ENCODE data around the gene SNX15. TPM values are rescaled to one million over a fixed set of nuclear protein-coding genes. Genes with fewer than 3 reads are reported as not detected.
A peak's percentile ranks its signal among the peaks of the same experiment; 100 is the strongest.

Gene SNX15
- total RNA-seq, 1 donor from 2014 or later = 15.5 TPM

DNA sequence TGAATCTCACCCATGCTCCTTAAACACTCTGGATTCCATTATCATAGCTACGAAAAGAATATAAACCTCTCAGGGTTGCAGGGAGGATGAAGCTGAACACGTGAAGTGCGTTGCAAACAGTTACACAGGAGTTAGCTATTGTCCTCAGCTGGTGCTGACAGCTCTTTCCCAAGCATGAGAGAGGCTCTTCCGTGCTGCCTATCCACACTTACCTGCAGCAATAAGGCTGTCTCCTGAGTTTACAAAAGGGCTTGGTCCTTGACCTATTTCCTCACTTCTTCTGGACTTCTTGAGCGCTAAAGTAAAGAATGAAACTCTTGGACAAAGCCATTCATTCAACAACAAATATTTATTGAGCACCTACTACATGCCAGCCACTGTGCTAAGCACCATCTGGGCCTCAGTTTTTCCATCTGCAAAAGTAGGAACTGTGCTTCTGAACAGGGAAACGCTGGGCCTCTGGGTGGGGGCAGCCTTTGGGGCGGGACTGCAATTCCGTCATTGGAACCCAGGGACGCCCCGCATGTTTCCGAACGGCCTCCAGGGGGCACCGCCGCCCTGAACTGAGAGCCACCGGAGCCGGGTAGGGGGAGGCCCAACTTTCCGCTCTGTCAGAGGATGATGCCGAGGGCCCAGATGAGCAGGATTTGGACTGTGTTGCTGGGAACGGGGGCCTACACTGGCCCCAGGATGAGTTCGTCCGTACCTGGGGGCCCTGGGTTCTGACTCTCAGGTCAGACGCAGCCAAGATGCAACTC is 13.9 kb upstream of the SNX15 start:
- no peak for FAIRE-seq

DNA sequence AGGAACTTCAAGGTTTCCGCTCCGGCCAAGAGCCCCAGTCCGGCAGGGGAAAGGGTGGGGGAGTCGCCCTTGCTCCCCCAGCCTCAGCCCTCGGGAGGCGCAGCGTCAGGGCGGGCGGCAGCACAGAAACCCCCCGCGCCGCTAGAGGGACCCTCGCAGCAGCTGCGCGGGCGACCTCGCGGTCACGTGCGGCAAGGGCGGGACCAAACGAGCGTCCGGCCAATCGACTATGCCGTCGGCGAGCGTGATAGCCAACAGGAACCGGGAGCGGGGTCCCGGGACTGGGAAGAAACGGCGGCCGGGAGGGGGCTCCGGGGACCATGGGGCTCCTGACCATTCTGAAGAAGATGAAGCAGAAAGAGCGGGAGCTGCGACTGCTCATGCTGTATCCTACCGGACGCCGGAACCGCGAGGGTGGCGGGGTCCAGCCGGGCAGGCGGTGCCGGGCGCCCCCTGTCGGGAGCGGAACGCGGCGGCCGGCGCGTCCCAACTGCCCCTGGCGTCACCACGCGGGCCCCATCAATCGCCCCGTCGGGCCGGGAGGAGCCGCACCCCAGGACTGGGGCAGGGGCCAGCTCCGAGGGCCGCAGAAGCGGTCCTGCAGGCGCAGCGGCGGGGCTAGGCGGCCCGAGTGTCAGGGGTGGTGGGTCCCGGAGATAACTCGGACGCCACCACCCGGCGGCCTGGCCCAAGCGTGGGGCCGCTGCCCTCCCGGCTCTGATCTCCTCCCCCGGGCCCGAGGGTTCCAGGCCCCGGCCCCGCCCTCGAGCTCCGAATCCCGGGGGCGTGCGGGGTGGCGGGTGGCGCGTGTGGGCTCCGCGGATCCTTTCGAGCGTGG is 13.1 kb upstream of the SNX15 start, which contains the start of gene ARL2:
ARL2 (plus strand) TSS at position 273 of the 838 bp plus-strand sequence; CDS start at position 321, 48 bp downstream.
- peak; percentile 80 for TF ChIP-seq CTCF (IDR thresholded peaks at IDR 0.05; ENCODE audit: insufficient read depth, low read length, severe bottlenecking)
- Histone ChIP-seq H3K27me3 (ENCODE audit: control insufficient read depth, insufficient read depth, low read length) (no peaks in the 10 kb centered on the region), H3K4me3 (ENCODE audit: low read depth, low read length) (peak within 1 kb of the TSS; percentile 57), H3K36me3 (ENCODE audit: control insufficient read depth, insufficient read depth, low read length) (no peaks in the 10 kb centered on the region)
- no peak for FAIRE-seq
- peak; percentile 66 for DNase-seq (ENCODE audit: low read depth)

More for the DNA sequence above, 13.9 kb upstream of the SNX15 start:
- peak overlapping the region; percentile 57 for H3K4me3 ChIP-seq (ENCODE audit: low read depth, low read length)
- peak; percentile 82 for TF ChIP-seq CTCF (IDR thresholded peaks at IDR 0.05; ENCODE audit: insufficient read depth, low read length, severe bottlenecking)
- no peaks in the 10 kb centered on the region for H3K36me3 ChIP-seq (ENCODE audit: control insufficient read depth, insufficient read depth, low read length)
- H3K27me3 ChIP-seq (ENCODE audit: control insufficient read depth, insufficient read depth, low read length) = no peaks in the 10 kb centered on the region
- peak; percentile 70 for DNase-seq (ENCODE audit: low read depth)

GRCh38 chr11:65014726-65015227 is 12.5 kb upstream of the SNX15 start:
- Histone ChIP-seq H3K36me3 (ENCODE audit: control insufficient read depth, insufficient read depth, low read length) (no peaks in the 10 kb centered on the region), H3K4me3 (ENCODE audit: low read depth, low read length) (peak overlapping the region; percentile 57), H3K27me3 (ENCODE audit: control insufficient read depth, insufficient read depth, low read length) (no peaks in the 10 kb centered on the region)
- TF ChIP-seq CTCF (IDR thresholded peaks at IDR 0.05; ENCODE audit: insufficient read depth, low read length, severe bottlenecking) = no peak
- DNase-seq (ENCODE audit: low read depth) = no peak
- FAIRE-seq = no peak

- Histone ChIP-seq H3K4me3 (ENCODE audit: low read depth, low read length) (no peak overlapping the region), H3K27me3 (ENCODE audit: control insufficient read depth, insufficient read depth, low read length) (no peaks in the 10 kb centered on the region), H3K36me3 (ENCODE audit: control insufficient read depth, insufficient read depth, low read length) (peaks cover 1% of the 10 kb centered on the region)
- FAIRE-seq (no peak), DNase-seq (ENCODE audit: low read depth) (no peak)
- TF ChIP-seq CTCF (IDR thresholded peaks at IDR 0.05; ENCODE audit: insufficient read depth, low read length, severe bottlenecking) = no peak
These were observed 10.5 kb upstream of the SNX15 start for GRCh38 chr11:65016705-65017104.

DNA sequence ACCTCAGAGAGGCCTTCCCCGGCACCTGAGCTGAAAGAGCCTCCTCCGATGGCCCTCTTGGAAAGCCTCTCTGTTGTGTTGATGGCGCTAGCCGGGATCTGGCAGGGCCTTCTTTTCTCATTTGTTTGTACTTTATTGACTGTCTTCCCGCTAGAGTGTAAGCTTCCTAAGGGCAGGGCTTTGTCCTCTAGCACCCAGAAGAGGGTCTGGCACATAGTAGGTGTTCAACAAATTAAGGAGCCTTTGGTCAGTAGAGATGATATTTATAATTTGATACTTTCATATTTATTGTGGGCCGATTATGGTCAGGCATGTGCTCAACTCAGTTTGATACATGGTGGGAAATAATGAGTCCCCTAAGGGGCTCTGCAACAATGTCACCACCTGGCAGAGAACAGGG is 9.3 kb upstream of the SNX15 start:
- FAIRE-seq (no peak), DNase-seq (ENCODE audit: low read depth) (no peak)
- Histone ChIP-seq H3K36me3 (ENCODE audit: control insufficient read depth, insufficient read depth, low read length) (peaks cover 1% of the 10 kb centered on the region), H3K27me3 (ENCODE audit: control insufficient read depth, insufficient read depth, low read length) (no peaks in the 10 kb centered on the region), H3K4me3 (ENCODE audit: low read depth, low read length) (no peak overlapping the region)
- no peak for TF ChIP-seq CTCF (IDR thresholded peaks at IDR 0.05; ENCODE audit: insufficient read depth, low read length, severe bottlenecking)

All from bronchial epithelial cell (primary cell).